Measurements from ENCODE around the gene EIF3F.

The EIF3F gene

DNA sequence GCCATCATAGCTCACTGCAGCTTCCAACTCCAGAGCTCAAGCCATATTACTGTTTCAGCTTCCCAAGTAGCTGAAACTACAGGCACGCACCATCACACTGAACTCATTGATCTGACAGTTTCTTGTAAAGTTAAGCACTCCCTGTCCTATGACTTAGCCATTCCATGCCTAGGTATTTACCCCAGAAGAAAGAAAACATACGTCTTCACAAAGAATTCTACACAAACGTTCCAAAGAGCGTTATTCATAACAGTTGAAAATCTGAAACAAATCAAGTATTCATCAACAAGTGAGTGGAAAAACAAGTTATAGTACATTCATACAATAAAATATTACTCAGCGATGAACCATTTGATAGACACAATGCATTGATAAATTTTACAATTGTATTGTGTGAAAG is 14.1 kb upstream of the EIF3F start:
- TF ChIP-seq CTCF (IDR thresholded peaks at IDR 0.05; ENCODE audit: borderline replicate concordance, extremely low read depth, low read length, poor library complexity, severe bottlenecking) (no peak), EZH2 (IDR thresholded peaks at IDR 0.05; ENCODE audit: borderline replicate concordance, low read depth, low read length, severe bottlenecking) (no peak)
- Histone ChIP-seq H3K36me3 (ENCODE audit: insufficient read depth, low read length) (no peaks in the 10 kb centered on the region), H3K27ac (ENCODE audit: low read length) (no peak overlapping the region), H3K4me3 (ENCODE audit: low read depth in 1 of 2, low read length in 2 of 2) (no peak overlapping the region), H3K9me3 (ENCODE audit: insufficient read depth, low read length, severe bottlenecking) (no peaks in the 10 kb centered on the region), H3K79me2 (ENCODE audit: insufficient read depth, low read length) (no peaks in the 10 kb centered on the region), H3K9ac (ENCODE audit: low read depth, low read length) (no peak overlapping the region), H4K20me1 (ENCODE audit: insufficient read depth, low read length) (peaks cover 2% of the 10 kb centered on the region; the same call in 1 of the 2 replicates), H3K27me3 (ENCODE audit: insufficient read depth, low read length, poor library complexity) (peaks cover 6% of the 10 kb centered on the region), H2AFZ (ENCODE audit: low read depth, low read length) (no peak overlapping the region), H3K4me2 (ENCODE audit: insufficient read depth, low read length) (no peak overlapping the region), H3K4me1 (ENCODE audit: insufficient read depth, low read length) (no peaks in the 10 kb centered on the region)
- no peak for DNase-seq
- ATAC-seq (ENCODE audit: insufficient read depth, low read depth), result no peak

DNA sequence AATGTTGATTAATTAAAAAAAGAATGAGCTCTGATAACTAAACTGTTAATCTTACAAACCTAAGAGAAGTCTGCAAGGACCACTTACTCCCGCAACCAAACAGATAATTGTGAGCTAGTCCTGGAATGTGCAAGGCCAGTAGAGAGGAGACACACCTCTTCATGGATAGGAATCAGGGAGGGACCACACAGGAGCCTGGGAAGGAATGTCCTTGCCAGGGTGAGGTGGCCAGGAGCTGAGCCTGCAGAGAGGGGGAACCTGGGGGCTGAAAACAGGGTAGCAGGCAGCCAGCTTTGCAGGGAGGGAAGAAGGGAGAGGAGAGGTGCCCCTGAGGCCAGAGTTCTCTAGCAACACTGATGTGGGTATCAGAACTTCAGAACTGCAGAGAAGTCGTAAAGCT is 12.5 kb upstream of the EIF3F start:
- Histone ChIP-seq H3K27ac (ENCODE audit: low read length) (no peak overlapping the region), H2AFZ (ENCODE audit: low read depth, low read length) (no peak overlapping the region), H3K27me3 (ENCODE audit: insufficient read depth, low read length, poor library complexity) (peaks cover 6% of the 10 kb centered on the region), H3K36me3 (ENCODE audit: insufficient read depth, low read length) (no peaks in the 10 kb centered on the region), H3K9me3 (ENCODE audit: insufficient read depth, low read length, severe bottlenecking) (no peaks in the 10 kb centered on the region), H3K4me2 (ENCODE audit: insufficient read depth, low read length) (no peak overlapping the region), H3K9ac (ENCODE audit: low read depth, low read length) (no peak overlapping the region), H3K4me3 (ENCODE audit: low read depth in 1 of 2, low read length in 2 of 2) (no peak overlapping the region), H4K20me1 (ENCODE audit: insufficient read depth, low read length) (peaks cover 2% of the 10 kb centered on the region; the same call in 1 of the 2 replicates), H3K4me1 (ENCODE audit: insufficient read depth, low read length) (no peaks in the 10 kb centered on the region), H3K79me2 (ENCODE audit: insufficient read depth, low read length) (no peaks in the 10 kb centered on the region)
- TF ChIP-seq CTCF (IDR thresholded peaks at IDR 0.05; ENCODE audit: borderline replicate concordance, extremely low read depth, low read length, poor library complexity, severe bottlenecking), result no peak
- TF ChIP-seq EZH2 (IDR thresholded peaks at IDR 0.05; ENCODE audit: borderline replicate concordance, low read depth, low read length, severe bottlenecking), result no peak
- DNase-seq (no peak), ATAC-seq (ENCODE audit: insufficient read depth, low read depth) (no peak)

GRCh38 chr11:7977232-7977917 is 9.8 kb upstream of the EIF3F start:
- H3K9me3 ChIP-seq (ENCODE audit: insufficient read depth, low read length, severe bottlenecking), result no peaks in the 10 kb centered on the region

More at GRCh38 chr11:7977232-7977917, 9.8 kb upstream of the EIF3F start:
- no peak overlapping the region for H3K27ac ChIP-seq (ENCODE audit: low read length)
- DNase-seq (no peak), ATAC-seq (ENCODE audit: insufficient read depth, low read depth) (no peak)
- no peaks in the 10 kb centered on the region for H3K36me3 ChIP-seq (ENCODE audit: insufficient read depth, low read length)
- H3K27me3 ChIP-seq (ENCODE audit: insufficient read depth, low read length, poor library complexity), result no peaks in the 10 kb centered on the region
- H3K4me2 ChIP-seq (ENCODE audit: insufficient read depth, low read length), result no peak overlapping the region
- H2AFZ ChIP-seq (ENCODE audit: low read depth, low read length), result no peak overlapping the region
- no peak for TF ChIP-seq CTCF (IDR thresholded peaks at IDR 0.05; ENCODE audit: borderline replicate concordance, extremely low read depth, low read length, poor library complexity, severe bottlenecking)
- no peak for TF ChIP-seq EZH2 (IDR thresholded peaks at IDR 0.05; ENCODE audit: borderline replicate concordance, low read depth, low read length, severe bottlenecking)
- no peaks in the 10 kb centered on the region for H3K4me1 ChIP-seq (ENCODE audit: insufficient read depth, low read length)
- H3K9ac ChIP-seq (ENCODE audit: low read depth, low read length), result no peak overlapping the region
- H3K4me3 ChIP-seq (ENCODE audit: low read depth in 1 of 2, low read length in 2 of 2), result no peak overlapping the region
- no peaks in the 10 kb centered on the region for H4K20me1 ChIP-seq (ENCODE audit: insufficient read depth, low read length)
- no peaks in the 10 kb centered on the region for H3K79me2 ChIP-seq (ENCODE audit: insufficient read depth, low read length)

Measured in DND-41 (cell line).